ENCODE results near the gene WDR70. TPM values are rescaled to one million over a fixed set of nuclear protein-coding genes. Genes with fewer than 3 reads are reported as not detected.

Gene WDR70
- total and polyA plus RNA-seq, 4 donors: 4.0 to 17.7 (median 14.5) TPM

GRCh38 chr5:37578176-37578575, 199.1 kb downstream of the WDR70 start:
- H3K4me1 ChIP-seq (ENCODE audit: control insufficient read depth in 4 of 4, insufficient read depth in 4 of 4, low read length in 3 of 4): peaks cover 0 to 2% (median 0%) of the 10 kb centered on the region in 4 donors
- H3K9me3 ChIP-seq (ENCODE audit: control insufficient read depth in 4 of 4, low read length in 3 of 4): no peaks in the 10 kb centered on the region
- DNase-seq (ENCODE audit: low spot score): no peak
- WGBS: 93% methylated on average over 3 of the region's 3 CpGs
- no peak overlapping the region for H3K9ac ChIP-seq (ENCODE audit: low read depth in 1 of 2, low read length in 2 of 2)
- H3K36me3 ChIP-seq (ENCODE audit: control insufficient read depth in 4 of 4, insufficient read depth in 3 of 4, low read depth in 1 of 4, low read length in 3 of 4): no peaks in the 10 kb centered on the region
- no peak overlapping the region for H3K4me3 ChIP-seq (ENCODE audit: low read depth in 1 of 3, low read length in 3 of 3)
- H3K27ac ChIP-seq (ENCODE audit: low read depth in 1 of 2, low read length in 2 of 2): no peak overlapping the region
- no peaks in the 10 kb centered on the region for H3K27me3 ChIP-seq (ENCODE audit: control insufficient read depth in 4 of 4, insufficient read depth in 4 of 4, low read length in 3 of 4)
- TF ChIP-seq YY1 (IDR thresholded peaks at IDR 0.05) (no peak), RXRA (IDR thresholded peaks at IDR 0.05) (no peak), FOXA2 (IDR thresholded peaks at IDR 0.05) (no peak), EGR1 (IDR thresholded peaks at IDR 0.05; ENCODE audit: low read depth in 2 of 2) (no peak), JUND (IDR thresholded peaks at IDR 0.05) (no peak), SP1 (IDR thresholded peaks at IDR 0.05) (no peak), HNF4G (IDR thresholded peaks at IDR 0.05) (no peak), HNF4A (conservative IDR thresholded peaks at IDR 0.05) (no peak), GABPA (IDR thresholded peaks at IDR 0.05 in 1 of 2, conservative IDR thresholded peaks at IDR 0.05 in 1 of 2) (no peak), NR2F2 (IDR thresholded peaks at IDR 0.05) (no peak), FOXA1 (IDR thresholded peaks at IDR 0.05) (no peak), RAD21 (IDR thresholded peaks at IDR 0.05) (no peak), CTCF (IDR thresholded peaks at IDR 0.05; ENCODE audit: low read depth, low read length, missing input control) (no peak), TAF1 (conservative IDR thresholded peaks at IDR 0.05) (no peak)
- TF ChIP-seq, protein P1, sequence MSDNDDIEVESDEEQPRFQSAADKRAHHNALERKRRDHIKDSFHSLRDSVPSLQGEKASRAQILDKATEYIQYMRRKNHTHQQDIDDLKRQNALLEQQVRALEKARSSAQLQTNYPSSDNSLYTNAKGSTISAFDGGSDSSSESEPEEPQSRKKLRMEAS (IDR thresholded peaks at IDR 0.05): no peak
- TF ChIP-seq, protein P2, sequence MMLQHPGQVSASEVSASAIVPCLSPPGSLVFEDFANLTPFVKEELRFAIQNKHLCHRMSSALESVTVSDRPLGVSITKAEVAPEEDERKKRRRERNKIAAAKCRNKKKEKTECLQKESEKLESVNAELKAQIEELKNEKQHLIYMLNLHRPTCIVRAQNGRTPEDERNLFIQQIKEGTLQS (IDR thresholded peaks at IDR 0.05): no peak
- TF ChIP-seq, protein P3, sequence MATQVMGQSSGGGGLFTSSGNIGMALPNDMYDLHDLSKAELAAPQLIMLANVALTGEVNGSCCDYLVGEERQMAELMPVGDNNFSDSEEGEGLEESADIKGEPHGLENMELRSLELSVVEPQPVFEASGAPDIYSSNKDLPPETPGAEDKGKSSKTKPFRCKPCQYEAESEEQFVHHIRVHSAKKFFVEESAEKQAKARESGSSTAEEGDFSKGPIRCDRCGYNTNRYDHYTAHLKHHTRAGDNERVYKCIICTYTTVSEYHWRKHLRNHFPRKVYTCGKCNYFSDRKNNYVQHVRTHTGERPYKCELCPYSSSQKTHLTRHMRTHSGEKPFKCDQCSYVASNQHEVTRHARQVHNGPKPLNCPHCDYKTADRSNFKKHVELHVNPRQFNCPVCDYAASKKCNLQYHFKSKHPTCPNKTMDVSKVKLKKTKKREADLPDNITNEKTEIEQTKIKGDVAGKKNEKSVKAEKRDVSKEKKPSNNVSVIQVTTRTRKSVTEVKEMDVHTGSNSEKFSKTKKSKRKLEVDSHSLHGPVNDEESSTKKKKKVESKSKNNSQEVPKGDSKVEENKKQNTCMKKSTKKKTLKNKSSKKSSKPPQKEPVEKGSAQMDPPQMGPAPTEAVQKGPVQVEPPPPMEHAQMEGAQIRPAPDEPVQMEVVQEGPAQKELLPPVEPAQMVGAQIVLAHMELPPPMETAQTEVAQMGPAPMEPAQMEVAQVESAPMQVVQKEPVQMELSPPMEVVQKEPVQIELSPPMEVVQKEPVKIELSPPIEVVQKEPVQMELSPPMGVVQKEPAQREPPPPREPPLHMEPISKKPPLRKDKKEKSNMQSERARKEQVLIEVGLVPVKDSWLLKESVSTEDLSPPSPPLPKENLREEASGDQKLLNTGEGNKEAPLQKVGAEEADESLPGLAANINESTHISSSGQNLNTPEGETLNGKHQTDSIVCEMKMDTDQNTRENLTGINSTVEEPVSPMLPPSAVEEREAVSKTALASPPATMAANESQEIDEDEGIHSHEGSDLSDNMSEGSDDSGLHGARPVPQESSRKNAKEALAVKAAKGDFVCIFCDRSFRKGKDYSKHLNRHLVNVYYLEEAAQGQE (IDR thresholded peaks at IDR 0.05): no peak
- TF ChIP-seq, protein P4, sequence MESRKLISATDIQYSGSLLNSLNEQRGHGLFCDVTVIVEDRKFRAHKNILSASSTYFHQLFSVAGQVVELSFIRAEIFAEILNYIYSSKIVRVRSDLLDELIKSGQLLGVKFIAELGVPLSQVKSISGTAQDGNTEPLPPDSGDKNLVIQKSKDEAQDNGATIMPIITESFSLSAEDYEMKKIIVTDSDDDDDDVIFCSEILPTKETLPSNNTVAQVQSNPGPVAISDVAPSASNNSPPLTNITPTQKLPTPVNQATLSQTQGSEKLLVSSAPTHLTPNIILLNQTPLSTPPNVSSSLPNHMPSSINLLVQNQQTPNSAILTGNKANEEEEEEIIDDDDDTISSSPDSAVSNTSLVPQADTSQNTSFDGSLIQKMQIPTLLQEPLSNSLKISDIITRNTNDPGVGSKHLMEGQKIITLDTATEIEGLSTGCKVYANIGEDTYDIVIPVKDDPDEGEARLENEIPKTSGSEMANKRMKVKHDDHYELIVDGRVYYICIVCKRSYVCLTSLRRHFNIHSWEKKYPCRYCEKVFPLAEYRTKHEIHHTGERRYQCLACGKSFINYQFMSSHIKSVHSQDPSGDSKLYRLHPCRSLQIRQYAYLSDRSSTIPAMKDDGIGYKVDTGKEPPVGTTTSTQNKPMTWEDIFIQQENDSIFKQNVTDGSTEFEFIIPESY (IDR thresholded peaks at IDR 0.05): no peak

Measured in liver (tissue), 9 donors.